Right renal pelvis (tissue), 4 donors: ENCODE measurements around the gene PCP2. TPM values are rescaled to one million over a fixed set of nuclear protein-coding genes. Genes with fewer than 3 reads are reported as not detected.

Source experiments
- DNase-seq, 4 donors: peaks; one replicate each; pipeline ENCODE4 v3.0.0-alpha.2; 2013; ENCODE audit warnings: low read depth in 4 of 4, low spot score in 3 of 4, missing footprints in 1 of 4
- polyA plus RNA-seq, 4 donors: library from polyadenylated mRNA; unstranded; fragments of 120-200 nt; gene quantifications; one replicate each; pipeline ENCODE4 v1.2.1, GENCODE V29; 2013; ENCODE audit not compliant: insufficient read length in 4 of 4

PCP2 gene
- polyA plus RNA-seq, 4 donors: 0.82 to 1.6 (median 1.0) TPM

GRCh38 chr19:7620442-7621412, 12.8 kb downstream of the PCP2 start:
- DNase-seq: no peak

- DNase-seq: no peak
Observed at GRCh38 chr19:7619671-7620441, 13.7 kb downstream of the PCP2 start.

GRCh38 chr19:7618771-7619510, 14.6 kb downstream of the PCP2 start:
- DNase-seq: no peak

GRCh38 chr19:7618348-7618747, 15.2 kb downstream of the PCP2 start:
- no peak for DNase-seq

- DNase-seq: no peak
Observed at GRCh38 chr19:7617735-7618134, 15.8 kb downstream of the PCP2 start.

- no peak for DNase-seq
Observed at GRCh38 chr19:7617172-7617571, 16.3 kb downstream of the PCP2 start.

GRCh38 chr19:7614859-7615741, 18.4 kb downstream of the PCP2 start:
- no peak for DNase-seq

- DNase-seq: no peak
Observed at GRCh38 chr19:7612282-7613274, 20.9 kb downstream of the PCP2 start.

GRCh38 chr19:7611541-7612279, 21.8 kb downstream of the PCP2 start:
- no peak for DNase-seq

- no peak for DNase-seq
Observed at GRCh38 chr19:7610491-7611240, 22.9 kb downstream of the PCP2 start.

GRCh38 chr19:7607874-7608560, 25.5 kb downstream of the PCP2 start:
- DNase-seq: no peak

- no peak for DNase-seq
Observed at GRCh38 chr19:7607212-7607873, 26.2 kb downstream of the PCP2 start.

GRCh38 chr19:7606289-7606688, 27.2 kb downstream of the PCP2 start:
- DNase-seq: no peak

GRCh38 chr19:7605490-7606222, 27.9 kb downstream of the PCP2 start:
- no peak for DNase-seq

GRCh38 chr19:7603919-7604318, 29.6 kb downstream of the PCP2 start:
- DNase-seq: no peak
